Activated naive CD4-positive, alpha-beta T cell treated with anti-CD3 and anti-CD28 coated beads for 36 hours (primary cell): ENCODE data around the gene ONECUT3. TPM values are rescaled to one million over a fixed set of nuclear protein-coding genes. Genes with fewer than 3 reads are reported as not detected.

Experiments
- CTCF ChIA-PET: fragments of 350-600 bp; sonication (Branson Sonifier 250); formaldehyde crosslinking; loops from one replicate; lab custom pipeline; 2021; ENCODE audit warnings: antibody characterized with exemption; lab: Charles Lee
- DNase-seq: peaks from one replicate; pipeline ENCODE4 v3.0.0-alpha.2; 2020
- H3K27ac Mint-ChIP-seq: one replicate; pipeline ENCODE4 v1.8.0; 2021; ENCODE audit warnings: mild to moderate bottlenecking, mixed read lengths
- H3K27me3 Mint-ChIP-seq: one replicate; pipeline ENCODE4 v1.8.0; 2021; ENCODE audit warnings: low read depth, mixed read lengths
- H3K36me3 Mint-ChIP-seq: one replicate; pipeline ENCODE4 v1.8.0; 2021; ENCODE audit warnings: low read depth, mixed read lengths
- H3K4me1 Mint-ChIP-seq: one replicate; pipeline ENCODE4 v1.8.0; 2021; ENCODE audit warnings: low read depth, mixed read lengths
- H3K4me3 Mint-ChIP-seq: one replicate; pipeline ENCODE4 v1.8.0; 2021; ENCODE audit warnings: mild to moderate bottlenecking, moderate library complexity, mixed read lengths
- H3K9me3 Mint-ChIP-seq: one replicate; pipeline ENCODE4 v1.8.0; 2021; ENCODE audit warnings: mixed read lengths
- intact Hi-C: fragments of 100-400 bp; cut with micrococcal nuclease; formaldehyde crosslinking; loops from one replicate; pipeline ENCODE4 v1.15.1; 2023
- total RNA-seq, 2 experiments: library from RNA; stranded (reverse); gene quantifications; one replicate each; pipeline ENCODE4 v1.2.3, GENCODE V29; 2021

ONECUT3 gene
- total RNA-seq, 2 experiments from 2014 or later, result not detected

DNA sequence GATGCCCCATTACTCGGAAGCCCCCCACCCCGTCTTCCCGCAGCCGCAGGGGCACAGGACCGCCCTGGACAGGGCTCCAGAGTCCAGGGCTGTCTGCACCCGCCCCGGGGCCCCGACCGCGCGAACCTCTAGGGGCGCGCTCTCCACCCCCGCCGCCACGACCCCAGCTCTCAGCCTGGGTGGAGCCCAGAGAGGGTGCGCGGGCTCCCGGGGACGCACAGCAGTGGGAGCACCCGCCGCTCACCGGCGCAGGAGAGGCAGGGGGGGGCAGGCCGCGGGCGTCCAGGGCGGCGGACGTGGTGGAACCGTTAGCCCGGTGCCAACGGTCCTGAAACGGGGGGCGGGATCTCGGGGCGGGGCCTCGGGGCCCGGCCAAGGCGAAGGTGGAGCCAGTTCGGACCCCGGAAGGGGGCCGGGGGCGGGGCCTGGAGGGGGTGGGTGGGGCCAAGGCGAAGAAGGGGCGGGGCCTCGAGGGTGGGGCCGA, 58.7 kb downstream of the ONECUT3 start, which contains the start of gene ATP8B3:
ATP8B3 (minus strand) TSS at position 335 of the 484 bp plus-strand sequence. CDS start 540 bp downstream, outside the sequence.
- Mint-ChIP-seq H3K4me1 (peaks cover 13% of the 10 kb centered on the region), H3K27ac (peak within 1 kb of the TSS; percentile 88), H3K36me3 (peaks cover 2% of the 10 kb centered on the region), H3K4me3 (peak within 1 kb of the TSS; percentile 92), H3K27me3 (no peaks in the 10 kb centered on the region), H3K9me3 (no peaks in the 10 kb centered on the region)
- DNase-seq, result no peak
- CTCF ChIA-PET, result no interaction called here
- intact Hi-C loops, result loop anchor here (1.0 to 5.0 kb wide), 4 partner anchors 23 to 322 kb away; partner anchors contain the start of genes PCSK4 and REXO1

DNA sequence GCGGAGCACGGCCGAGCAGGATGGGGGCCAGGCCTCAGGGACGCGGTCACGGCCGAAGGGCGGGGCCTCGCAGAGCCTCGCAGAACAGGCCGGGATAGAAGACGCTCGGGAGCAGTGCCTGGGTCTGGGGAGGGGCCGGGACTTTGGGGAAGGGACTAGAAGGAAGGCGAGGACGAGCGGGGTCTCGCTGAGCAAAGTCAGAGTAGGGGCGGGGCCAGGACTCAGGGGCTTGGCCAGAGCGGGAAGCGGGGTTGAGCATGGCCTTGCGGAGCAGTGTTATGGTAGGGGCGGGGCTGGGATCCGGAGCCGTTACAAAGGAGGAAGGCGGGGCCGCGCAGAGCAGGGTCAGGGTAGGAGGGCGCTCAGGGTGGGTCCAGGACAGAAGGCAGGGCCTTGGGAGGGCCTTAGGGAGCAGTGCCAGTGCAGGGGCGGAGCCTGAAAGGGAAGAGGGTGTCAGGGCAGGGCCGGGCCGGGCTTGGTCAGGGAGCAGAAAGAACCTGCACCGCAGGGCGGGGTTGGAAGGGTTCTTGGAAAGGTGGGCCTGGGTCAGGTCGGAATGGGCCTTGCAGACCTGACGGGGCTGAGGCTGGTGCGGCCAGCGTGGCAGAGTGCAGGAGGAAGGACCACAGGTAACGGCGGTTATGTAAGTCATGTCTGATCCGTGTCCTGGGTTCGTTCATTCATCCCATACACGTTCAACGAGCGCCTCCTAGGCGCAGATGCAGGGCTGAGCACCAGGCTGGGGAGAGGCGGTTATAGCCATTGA, 59.3 kb downstream of the ONECUT3 start:
- intact Hi-C loops, result loop anchor here (1.0 to 5.0 kb wide), 4 partner anchors 24 to 322 kb away; partner anchors contain the start of genes PCSK4 and REXO1
- peaks cover 13% of the 10 kb centered on the region for H3K4me1 Mint-ChIP-seq
- no peaks in the 10 kb centered on the region for H3K27me3 Mint-ChIP-seq
- CTCF ChIA-PET, result interaction anchor here (1.3 to 1.7 kb wide), 2 partner anchors 13 to 26 kb away, joined by 4 to 6 read pairs; no protein-coding TSS in a partner anchor
- H3K4me3 Mint-ChIP-seq, result peak overlapping the region; percentile 92
- H3K9me3 Mint-ChIP-seq, result no peaks in the 10 kb centered on the region
- H3K36me3 Mint-ChIP-seq, result peaks cover 2% of the 10 kb centered on the region
- H3K27ac Mint-ChIP-seq, result peak overlapping the region; percentile 88
- peak; percentile 94 for DNase-seq

DNA sequence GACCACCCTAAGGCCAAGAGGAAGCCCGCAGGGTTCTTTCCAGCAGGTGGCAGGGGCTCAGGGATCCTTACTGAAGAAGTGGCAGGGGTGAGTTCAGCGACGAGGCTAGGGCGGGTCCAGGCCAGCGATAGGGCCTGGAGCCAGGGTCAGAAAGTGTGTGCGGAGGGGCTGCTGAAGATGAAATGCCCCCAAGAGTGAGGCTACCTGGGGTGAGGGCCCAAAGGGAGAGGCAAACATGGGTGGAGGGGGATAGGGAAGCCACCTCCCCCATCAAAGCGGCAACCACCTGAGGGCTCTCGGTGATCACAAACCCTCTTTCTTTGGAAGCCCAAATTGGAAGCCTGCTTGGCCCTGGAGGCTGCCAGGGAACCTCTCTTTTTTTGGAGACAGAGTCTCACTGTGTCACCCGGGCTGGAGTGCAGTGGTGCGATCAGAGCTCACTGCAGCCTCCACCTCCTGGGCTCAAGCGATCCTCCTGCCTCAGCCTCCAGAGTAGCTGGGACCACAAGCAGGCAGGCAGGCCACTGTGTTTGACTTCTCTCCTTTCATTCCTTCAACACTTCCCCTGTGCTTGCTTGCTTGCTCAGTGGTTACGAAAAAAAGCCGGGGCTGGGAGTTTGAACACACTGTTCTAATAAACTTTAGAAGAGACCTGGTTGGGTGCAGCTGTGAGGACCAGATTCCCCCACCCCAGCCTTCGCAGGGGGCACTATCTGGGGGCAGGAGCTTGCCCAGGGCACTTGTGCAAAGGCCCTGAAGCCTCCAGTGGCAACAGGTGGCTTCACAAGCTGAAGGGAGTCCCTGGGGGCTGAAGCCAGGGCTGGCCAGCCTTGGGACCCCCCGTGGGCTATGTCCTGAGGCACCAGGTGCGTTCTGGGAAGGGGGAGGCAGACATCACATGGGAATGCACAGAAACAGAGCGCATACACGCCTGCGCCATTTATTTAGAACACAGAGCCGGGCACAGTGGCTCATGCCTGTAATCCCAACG, 60.2 kb downstream of the ONECUT3 start:
- peaks cover 2% of the 10 kb centered on the region for H3K36me3 Mint-ChIP-seq
- no peak overlapping the region for H3K27ac Mint-ChIP-seq
- H3K4me1 Mint-ChIP-seq, result peaks cover 13% of the 10 kb centered on the region
- H3K27me3 Mint-ChIP-seq, result no peaks in the 10 kb centered on the region
- intact Hi-C loops, result loop anchor here (2.0 to 5.0 kb wide), 2 partner anchors 25 to 36 kb away; no protein-coding TSS in a partner anchor
- CTCF ChIA-PET, result interaction anchor here (0.8 to 1.7 kb wide), 5 partner anchors 12 to 141 kb away, joined by 3 to 6 read pairs (median 4); no protein-coding TSS in a partner anchor
- H3K9me3 Mint-ChIP-seq, result no peaks in the 10 kb centered on the region
- no peak for DNase-seq
- peak overlapping the region; percentile 92 for H3K4me3 Mint-ChIP-seq

DNA sequence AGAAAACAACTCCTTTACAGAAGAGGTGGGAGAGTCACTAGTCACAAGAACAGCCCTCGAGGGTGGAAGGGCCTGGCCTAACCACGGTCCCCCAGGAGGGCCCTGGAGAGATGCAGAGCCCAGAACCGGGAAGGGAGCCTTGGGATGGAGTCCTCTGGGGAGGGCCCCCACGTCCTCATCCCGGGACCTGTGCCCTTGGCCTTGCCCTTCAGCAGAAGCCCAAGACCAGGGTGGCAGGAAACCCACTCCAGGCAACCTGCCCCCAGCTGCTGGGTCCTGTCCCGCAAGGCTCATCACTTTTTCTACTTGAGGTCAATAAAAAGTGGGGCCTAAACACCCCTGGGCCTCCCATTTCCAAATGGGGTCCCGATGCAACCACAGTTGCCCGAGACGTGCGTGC, 61.1 kb downstream of the ONECUT3 start:
- Mint-ChIP-seq H3K9me3 (no peaks in the 10 kb centered on the region), H3K4me3 (no peak overlapping the region)
- CTCF ChIA-PET, result interaction anchor here (0.8 to 1.7 kb wide), 5 partner anchors 12 to 142 kb away, joined by 3 to 6 read pairs (median 4); no protein-coding TSS in a partner anchor

DNA sequence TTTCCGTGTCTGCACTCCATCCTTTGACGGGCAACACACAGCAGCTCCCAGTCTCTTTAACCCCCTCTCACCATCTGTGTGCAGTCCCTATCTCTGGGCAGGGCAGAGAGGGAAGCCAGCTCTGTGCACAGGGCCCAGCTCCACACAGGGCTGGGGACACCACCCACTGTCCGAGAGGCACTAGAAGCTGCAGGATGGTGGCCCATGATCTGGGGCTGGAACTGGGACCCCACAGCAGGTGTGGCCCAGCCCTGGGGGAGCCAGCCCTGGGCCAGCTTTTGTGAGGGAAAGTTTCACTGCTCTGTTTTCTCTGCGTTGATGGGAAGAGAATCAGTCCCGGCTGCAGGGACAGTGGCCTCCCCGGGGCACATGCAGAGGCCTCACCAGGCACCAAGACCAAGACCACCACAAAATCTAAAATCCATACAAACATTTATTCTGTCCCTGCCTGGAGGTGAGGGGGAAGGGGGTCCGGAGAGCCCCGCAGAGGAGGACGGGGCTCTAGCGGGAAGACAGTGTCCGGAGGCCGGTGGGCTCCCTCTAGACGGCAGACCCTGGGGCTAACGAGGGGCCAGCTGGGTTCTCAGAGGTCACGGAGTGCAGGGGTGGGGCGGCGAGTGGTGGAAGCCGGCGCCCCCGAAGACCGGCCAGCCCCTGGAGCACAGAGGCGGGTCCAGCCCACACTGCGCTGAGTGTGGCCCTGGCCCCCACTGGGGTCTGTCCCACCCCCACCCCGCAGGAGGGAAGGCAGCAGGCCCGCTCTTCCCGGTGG, 61.7 kb downstream of the ONECUT3 start:
- CTCF ChIA-PET, result interaction anchor here (1.5 to 1.7 kb wide), 2 partner anchors 11 to 19 kb away, joined by 3 to 6 read pairs; no protein-coding TSS in a partner anchor
- Mint-ChIP-seq H3K27ac (no peak overlapping the region), H3K9me3 (no peaks in the 10 kb centered on the region)

More for the DNA sequence above, 61.1 kb downstream of the ONECUT3 start:
- no peak for DNase-seq
- H3K36me3 Mint-ChIP-seq, result peaks cover 2% of the 10 kb centered on the region
- H3K27me3 Mint-ChIP-seq, result no peaks in the 10 kb centered on the region
- peaks cover 13% of the 10 kb centered on the region for H3K4me1 Mint-ChIP-seq
- intact Hi-C loops, result loop anchor here (5.0 kb wide), 1 partner anchor 37 kb away; no protein-coding TSS in a partner anchor
- H3K27ac Mint-ChIP-seq, result no peak overlapping the region

DNA sequence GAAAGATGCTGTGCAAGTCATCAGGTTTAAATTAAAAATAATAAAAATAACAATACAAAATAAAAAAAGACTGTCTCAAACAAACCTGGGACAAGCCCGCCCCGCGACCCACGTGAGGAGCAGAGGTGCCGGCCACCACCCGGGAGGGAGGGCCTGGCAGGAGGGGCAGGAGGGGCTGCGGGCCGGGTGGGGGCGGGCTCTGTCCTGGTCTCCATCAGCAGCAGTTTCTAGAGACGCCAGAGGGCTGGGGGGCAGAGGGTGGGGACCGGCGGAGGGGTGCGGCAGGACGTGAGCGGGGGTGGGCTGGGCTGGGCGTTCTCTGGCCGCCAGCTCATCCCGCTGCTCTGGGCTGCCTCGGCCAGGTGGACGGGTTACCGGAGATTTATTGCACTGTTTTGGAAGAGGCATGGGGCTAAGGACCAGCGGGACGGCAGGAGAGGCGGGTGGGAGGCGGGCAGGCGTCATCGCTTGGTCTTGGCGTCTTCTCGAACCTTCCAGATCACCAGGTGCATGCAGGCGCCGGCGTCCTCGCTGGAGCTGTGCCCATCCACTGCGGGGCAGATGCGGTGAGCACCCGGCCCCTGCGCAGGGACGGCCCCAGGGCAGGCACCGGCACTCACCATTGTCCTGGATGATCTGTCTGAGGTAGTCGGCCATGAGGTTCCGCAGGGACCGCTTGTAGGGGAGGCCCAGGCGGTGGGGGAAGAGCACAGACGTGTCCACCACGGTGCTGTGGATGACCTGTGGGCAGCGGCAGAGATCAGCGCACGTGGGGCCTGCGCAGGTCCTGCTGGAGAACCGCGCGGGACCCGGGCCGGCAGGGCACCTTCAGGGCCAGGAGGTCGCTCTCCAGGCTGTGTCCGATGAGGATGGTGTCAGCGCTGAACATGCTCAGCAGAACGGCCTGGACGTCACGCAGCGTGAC, 62.6 kb downstream of the ONECUT3 start:
- Mint-ChIP-seq H3K36me3 (peaks cover 5% of the 10 kb centered on the region), H3K9me3 (no peaks in the 10 kb centered on the region), H3K4me3 (no peak overlapping the region), H3K27ac (no peak overlapping the region), H3K27me3 (no peaks in the 10 kb centered on the region), H3K4me1 (peaks cover 13% of the 10 kb centered on the region)
- CTCF ChIA-PET, result no interaction called here
- DNase-seq, result no peak
- intact Hi-C loops, result no loop called here

More for the DNA sequence above, 61.7 kb downstream of the ONECUT3 start:
- H3K36me3 Mint-ChIP-seq, result peaks cover 2% of the 10 kb centered on the region
- DNase-seq, result no peak
- intact Hi-C loops, result loop anchor here (5.0 kb wide), 1 partner anchor 38 kb away; no protein-coding TSS in a partner anchor
- H3K27me3 Mint-ChIP-seq, result no peaks in the 10 kb centered on the region
- peaks cover 13% of the 10 kb centered on the region for H3K4me1 Mint-ChIP-seq
- peak overlapping the region; percentile 18 for H3K4me3 Mint-ChIP-seq

DNA sequence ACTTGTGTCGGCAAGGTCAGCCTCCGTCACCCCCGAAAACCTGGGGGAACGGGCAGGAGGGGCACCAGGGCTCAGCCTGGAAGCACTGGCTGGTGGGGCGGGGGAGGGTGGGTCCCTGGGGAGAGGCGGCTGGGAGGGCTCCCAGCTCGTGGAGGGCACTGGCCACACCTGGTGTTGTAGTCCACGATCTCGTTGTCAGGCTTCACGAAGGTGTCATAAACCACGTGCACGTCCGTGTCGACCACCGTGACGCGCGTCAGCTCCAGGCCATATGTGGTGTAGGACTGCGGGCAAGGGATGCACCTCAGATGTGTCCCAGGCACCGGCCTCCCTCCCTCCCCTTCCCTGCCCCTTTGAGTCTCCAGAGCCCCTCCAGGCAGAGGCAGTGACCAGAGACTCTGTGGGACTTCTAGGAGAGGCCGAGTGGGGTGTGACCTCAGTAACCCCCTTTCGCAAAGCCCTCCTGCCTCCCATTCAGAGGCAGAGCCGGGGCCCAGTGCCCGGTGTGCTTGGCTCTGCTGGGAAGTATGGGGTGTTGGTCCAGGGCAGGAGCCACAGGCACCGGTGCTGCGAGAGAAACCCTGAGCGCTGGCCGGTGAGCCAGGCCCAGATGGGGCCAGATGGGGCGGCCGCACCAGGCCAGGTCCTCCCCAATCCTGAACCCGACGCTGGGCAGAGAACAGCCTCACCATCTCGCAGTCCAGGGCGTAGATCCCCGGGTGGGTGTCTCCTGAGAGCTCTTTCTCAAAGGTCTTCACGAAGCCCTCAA, 63.4 kb downstream of the ONECUT3 start:
- peaks cover 5% of the 10 kb centered on the region for H3K36me3 Mint-ChIP-seq

DNA sequence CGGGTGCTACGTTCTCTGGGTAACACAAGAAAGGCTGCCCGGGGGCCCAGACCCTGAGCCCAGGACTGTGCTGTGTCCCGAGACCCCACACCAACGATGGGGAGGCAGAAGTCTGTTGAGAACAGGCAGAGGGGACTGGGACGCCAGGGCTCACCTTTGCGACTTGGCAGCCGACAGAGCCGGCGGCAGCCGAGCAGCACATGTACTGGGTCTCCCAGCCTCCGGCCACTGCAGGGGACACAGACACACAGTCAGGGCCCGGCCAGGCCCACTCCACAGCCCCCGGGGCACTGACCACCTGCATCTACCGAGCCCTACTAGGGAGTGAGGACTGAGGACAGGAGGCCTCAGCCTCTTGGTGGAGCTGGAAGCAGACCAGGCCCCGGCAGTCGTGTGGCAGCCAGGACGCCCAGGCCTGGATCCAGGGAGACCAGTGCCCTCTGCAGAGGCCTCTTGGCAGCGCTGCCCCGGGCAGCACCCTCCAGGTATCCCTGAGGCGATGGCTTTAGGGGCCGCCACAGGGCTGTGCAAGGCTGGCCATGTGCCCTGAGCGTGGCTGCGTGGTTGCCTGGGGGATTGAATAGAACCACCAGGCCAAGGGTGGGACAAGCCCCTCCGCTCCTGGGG, 64.4 kb downstream of the ONECUT3 start:
- CTCF ChIA-PET, result no interaction called here
- no peaks in the 10 kb centered on the region for H3K27me3 Mint-ChIP-seq
- no peak overlapping the region for H3K27ac Mint-ChIP-seq
- no peak for DNase-seq
- intact Hi-C loops, result no loop called here
- peaks cover 6% of the 10 kb centered on the region for H3K36me3 Mint-ChIP-seq
- no peaks in the 10 kb centered on the region for H3K9me3 Mint-ChIP-seq
- H3K4me3 Mint-ChIP-seq, result no peak overlapping the region
- H3K4me1 Mint-ChIP-seq, result peaks cover 5% of the 10 kb centered on the region

More for the DNA sequence above, 63.4 kb downstream of the ONECUT3 start:
- Mint-ChIP-seq H3K9me3 (no peaks in the 10 kb centered on the region), H3K4me3 (no peak overlapping the region), H3K27ac (no peak overlapping the region), H3K4me1 (peaks cover 9% of the 10 kb centered on the region), H3K27me3 (no peaks in the 10 kb centered on the region)
- intact Hi-C loops, result no loop called here
- CTCF ChIA-PET, result no interaction called here
- no peak for DNase-seq

DNA sequence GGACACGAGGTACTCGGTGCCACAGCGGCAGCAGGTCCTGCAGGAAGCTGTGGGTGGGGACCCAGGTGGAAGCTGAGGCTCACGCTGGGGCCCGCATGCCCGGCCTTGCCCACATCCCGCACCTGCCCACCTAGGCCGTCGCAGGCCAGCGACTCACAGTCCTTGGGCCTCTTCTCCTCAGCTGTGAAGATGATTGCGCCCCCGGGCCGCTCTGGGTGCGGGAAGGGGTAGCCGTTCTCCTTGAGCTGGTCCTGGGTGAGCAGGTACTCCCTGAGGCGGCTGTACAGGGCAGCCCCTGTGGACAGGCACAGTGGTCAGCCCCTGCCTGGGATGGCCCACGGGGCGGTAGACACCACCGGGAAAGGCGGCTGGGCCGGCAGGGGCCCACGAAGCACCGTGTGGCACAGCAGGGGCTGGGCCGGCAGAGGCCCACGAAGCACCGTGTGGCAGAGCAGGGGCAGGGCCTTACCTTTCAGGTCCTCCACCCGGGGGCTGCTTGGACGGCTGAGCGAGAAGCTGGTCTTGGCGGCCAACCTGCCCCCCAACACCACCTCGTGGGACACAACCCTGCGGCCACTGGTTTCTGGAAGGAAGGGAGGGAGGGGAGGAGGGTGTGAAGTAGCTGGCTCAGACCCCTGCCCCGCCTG, 65.4 kb downstream of the ONECUT3 start:
- CTCF ChIA-PET, result interaction anchor here (0.6 to 1.9 kb wide), 4 partner anchors 19 to 146 kb away, joined by 3 to 10 read pairs (median 3); no protein-coding TSS in a partner anchor
- H3K36me3 Mint-ChIP-seq, result peaks cover 9% of the 10 kb centered on the region

More for the DNA sequence above, 65.4 kb downstream of the ONECUT3 start:
- Mint-ChIP-seq H3K27ac (no peak overlapping the region), H3K4me1 (no peaks in the 10 kb centered on the region), H3K9me3 (no peaks in the 10 kb centered on the region), H3K4me3 (no peak overlapping the region), H3K27me3 (no peaks in the 10 kb centered on the region)
- intact Hi-C loops, result no loop called here
- no peak for DNase-seq
